ENCODE results near the gene GRN.
"Not testable (repeated sequence)": the region's sequence is repeated elsewhere in the genome, so short reads cannot be mapped to it uniquely, and the experiment has no call there.

Gene GRN

GRCh38 chr17:44383363-44383762 lies 38.3 kb downstream of the GRN start:
- no peak for DNase-seq (ENCODE audit: low spot score)

- no peak for DNase-seq (ENCODE audit: low spot score)
These were observed 38.8 kb downstream of the GRN start for GRCh38 chr17:44383861-44384260.

GRCh38 chr17:44384281-44384822 lies 39.2 kb downstream of the GRN start:
- peak; percentile 55 for DNase-seq (ENCODE audit: low spot score)

- no peak for DNase-seq (ENCODE audit: low spot score)
These were observed 39.8 kb downstream of the GRN start for GRCh38 chr17:44384823-44385286.

- DNase-seq (ENCODE audit: low spot score): peak; percentile 96
These were observed 40.4 kb downstream of the GRN start for GRCh38 chr17:44385287-44386181.

- no peak for DNase-seq (ENCODE audit: low spot score)
These were observed 41.1 kb downstream of the GRN start for GRCh38 chr17:44386182-44386525.

GRCh38 chr17:44387804-44388203 lies 42.7 kb downstream of the GRN start:
- DNase-seq (ENCODE audit: low spot score): no peak

- no peak for DNase-seq (ENCODE audit: low spot score)
These were observed 44.2 kb downstream of the GRN start, which contains the start of gene ITGA2B for GRCh38 chr17:44389281-44389680. Gene ITGA2B (minus strand): TSS chr17:44389649. CDS start chr17:44389473, 176 bp downstream.

- DNase-seq (ENCODE audit: low spot score): no peak
These were observed 44.7 kb downstream of the GRN start for GRCh38 chr17:44389723-44390202.

GRCh38 chr17:44390250-44390870 lies 45.3 kb downstream of the GRN start:
- DNase-seq (ENCODE audit: low spot score): no peak

- DNase-seq (ENCODE audit: low spot score): not testable (repeated sequence)
These were observed 49.0 kb downstream of the GRN start for GRCh38 chr17:44394112-44394511.

- DNase-seq (ENCODE audit: low spot score): no peak
These were observed 49.7 kb downstream of the GRN start for GRCh38 chr17:44394833-44395232.

GRCh38 chr17:44396946-44397345 lies 51.8 kb downstream of the GRN start:
- no peak for DNase-seq (ENCODE audit: low spot score)

GRCh38 chr17:44397479-44398440 lies 52.7 kb downstream of the GRN start:
- DNase-seq (ENCODE audit: low spot score): no peak

GRCh38 chr17:44398692-44399691 lies 53.9 kb downstream of the GRN start:
- no peak for DNase-seq (ENCODE audit: low spot score)

- peak; percentile 47 for DNase-seq (ENCODE audit: low spot score)
These were observed 55.2 kb downstream of the GRN start for GRCh38 chr17:44400226-44400847.

Data from iPS-NIHi11 (cell line).